ENCODE data around the gene TRH.
"Not testable (repeated sequence)": the region's sequence is repeated elsewhere in the genome, so short reads cannot be mapped to it uniquely, and the experiment has no call there.

TRH gene

DNA sequence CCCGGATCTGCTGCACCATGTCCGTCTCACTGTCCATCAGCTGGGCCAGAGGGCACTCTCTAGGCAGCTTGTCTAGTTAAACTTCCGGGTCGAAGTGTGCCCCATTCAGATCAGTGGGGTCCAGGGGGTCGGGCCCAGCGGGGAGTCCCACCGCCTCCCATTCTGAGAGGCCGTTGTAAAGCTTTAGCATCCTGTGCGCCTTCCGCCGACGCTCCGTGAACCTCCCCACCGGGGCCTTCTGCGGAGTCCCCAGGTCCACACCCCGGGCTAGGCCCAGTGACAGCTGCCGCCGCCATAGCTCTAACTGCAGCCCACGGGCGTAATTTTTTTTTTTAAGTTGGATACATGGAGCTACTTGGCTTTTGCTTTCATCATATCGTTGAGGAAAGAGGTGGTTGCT lies 38.7 kb downstream of the TRH start:
- not testable (repeated sequence) for DNase-seq

DNA sequence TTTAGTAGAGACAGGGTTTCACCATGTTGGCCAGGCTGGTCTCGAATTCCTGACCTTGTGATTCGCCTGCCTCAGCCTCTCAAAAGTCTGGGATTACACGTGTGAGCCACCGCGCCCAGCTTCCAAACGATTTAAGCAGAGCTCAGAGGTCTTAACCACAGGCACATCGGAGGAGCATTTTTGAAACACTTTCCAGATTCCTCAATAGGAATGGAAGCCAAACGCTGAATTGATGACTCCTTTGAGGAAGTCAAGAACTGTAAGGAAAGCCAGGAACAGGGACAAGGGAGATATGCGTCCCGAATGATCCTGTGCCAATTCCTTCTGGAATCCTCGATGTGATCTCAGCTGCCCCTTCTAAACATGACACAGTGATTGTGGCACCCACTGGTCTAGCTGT lies 40.0 kb downstream of the TRH start:
- DNase-seq = no peak

DNA sequence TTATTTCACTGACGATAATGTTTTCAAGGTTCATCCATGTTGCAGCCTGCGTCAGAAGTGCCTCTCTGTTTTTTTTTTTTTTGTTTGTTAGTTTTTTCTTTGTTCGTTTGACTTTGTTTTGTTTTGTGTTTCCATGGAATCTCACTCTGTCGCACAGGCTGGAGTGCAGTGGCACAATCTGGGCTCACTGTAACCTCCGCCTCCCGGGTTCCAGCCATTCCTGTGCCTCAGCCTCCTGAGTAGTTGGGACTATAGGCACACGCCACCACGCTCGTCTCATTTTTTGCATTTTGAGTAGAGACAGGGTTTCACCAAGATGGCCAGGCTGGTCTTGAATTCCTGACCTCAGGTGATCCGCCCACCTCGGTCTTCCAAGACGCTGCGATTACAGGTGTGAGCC lies 43.1 kb downstream of the TRH start:
- not testable (repeated sequence) for DNase-seq

DNA sequence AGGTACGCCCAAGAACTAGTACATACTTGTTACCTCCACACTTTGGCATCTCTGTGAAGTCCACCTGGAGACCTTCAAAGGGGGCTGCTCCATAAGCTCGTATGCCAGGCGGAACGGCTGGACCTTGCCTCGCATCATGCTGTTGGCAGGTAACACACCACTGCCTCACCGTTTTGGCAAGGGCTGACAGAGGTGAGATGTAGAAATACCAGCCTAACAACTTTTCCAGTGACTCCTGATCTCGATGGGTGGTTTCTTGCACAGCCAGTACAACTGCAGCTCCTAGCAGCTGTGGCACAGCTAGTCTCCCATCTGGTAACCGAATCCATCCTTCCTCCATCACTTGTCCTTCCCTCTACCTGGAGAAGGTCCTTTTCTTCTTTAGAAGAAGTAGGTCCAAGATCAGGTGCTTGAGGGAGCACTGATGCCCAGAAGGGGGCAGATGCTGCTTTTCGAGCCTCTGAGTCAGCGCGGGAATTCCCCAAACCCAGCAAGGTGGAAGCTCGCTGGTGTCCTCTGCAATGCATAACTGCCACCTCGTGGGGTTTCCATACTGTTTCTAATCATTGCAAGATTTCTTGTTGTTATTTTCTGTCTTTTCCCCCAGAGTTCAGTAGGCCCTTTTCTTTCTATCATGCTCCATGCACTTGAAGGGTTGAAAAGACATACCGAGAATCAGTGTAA lies 51.8 kb downstream of the TRH start:
- DNase-seq = not testable (repeated sequence)

DNA sequence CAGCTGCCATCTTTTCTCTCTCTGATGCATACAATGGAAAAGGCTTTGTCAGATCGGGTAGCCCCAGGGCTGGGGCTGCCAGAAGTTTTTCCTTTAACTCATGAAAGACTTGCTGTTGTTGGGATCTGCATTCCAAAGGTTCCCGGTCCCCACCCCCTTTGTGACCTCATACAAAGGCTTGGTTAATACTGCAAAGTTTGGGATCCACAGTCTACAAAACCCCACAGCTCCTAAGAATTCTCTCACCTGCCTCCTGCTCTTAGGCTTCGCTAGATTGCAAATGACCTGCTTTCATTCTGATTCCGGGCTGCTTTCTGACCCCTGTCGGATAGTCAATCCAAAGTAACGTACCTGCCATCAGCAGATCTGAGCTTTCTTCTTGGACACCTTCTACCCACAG lies 52.9 kb downstream of the TRH start:
- not testable (repeated sequence) for DNase-seq

Data from activated CD4-positive, CD25-positive, alpha-beta regulatory T cell (primary cell).